NCI-H2227 (cell line): ENCODE results near the gene COQ3.

Source experiments
- DNase-seq: peaks from one replicate; lab custom pipeline; 2025; ENCODE audit not compliant: unreplicated experiment; lab: John Stamatoyannopoulos, UW

The COQ3 gene

DNA sequence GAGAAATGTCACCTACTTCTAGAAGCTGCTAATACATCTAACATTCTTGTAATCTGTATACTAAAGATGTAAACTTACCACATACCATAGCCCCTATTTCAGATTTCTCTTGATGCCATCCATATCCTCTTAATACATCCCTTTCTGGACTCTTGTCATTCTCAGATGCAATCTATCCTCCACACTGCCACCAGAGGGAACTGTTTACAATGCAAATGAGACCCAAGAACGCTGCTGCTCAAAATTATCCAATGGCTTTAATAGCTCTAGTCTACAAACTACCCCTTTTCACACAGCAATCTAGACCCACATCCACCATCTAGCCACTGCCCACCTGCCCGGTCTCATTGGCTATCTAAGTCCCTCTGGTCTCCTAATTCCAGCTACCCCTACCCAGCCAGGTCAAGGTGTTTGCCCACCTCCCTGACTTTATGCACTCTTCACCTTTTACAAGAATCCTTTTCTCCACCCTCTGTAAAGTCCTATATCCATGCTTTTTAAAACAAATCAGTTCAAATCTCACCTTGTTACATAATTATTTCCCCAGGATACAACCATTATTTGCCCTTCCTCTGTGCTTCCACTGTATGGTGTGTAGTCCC, 59.4 kb downstream of the COQ3 start:
- peak; percentile 41 for DNase-seq

DNA sequence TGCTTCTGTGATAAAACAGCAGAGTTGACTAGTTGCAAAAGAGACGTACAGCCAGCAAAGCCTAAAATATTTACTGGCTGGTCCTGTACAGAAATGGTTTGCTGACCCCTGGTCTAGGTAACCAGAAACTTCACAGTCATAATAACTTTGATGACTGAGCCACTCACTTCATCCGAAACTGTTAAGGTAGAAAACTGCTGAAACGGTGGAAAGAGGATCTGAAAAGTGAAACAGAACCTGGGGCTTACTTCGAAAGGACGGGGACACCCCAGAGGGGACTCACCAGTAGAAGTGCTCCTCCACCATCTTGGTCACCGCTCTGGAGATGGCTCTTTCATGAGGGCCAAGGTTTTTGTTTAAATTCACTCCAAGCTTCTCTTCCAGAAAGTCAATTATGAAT, 60.9 kb downstream of the COQ3 start:
- no peak for DNase-seq

DNA sequence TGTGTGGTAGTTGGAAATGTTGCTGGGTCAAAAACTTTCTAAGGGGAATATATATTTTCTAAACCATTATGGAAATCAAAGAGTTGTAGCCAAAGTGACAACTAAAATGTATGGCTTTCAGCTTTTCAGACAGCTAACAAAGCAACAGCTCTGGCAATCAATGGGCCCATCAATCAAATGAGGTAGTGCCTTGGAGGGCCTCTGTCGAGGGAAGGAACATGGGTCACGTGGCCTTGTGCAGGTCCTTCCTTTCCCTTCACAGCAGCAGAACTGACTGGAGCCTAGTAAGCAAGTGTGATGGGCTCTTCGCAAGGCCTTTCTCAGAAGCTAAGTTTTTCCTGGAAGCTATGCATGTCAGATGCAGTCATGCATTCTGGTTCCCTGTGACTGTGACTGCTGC, 62.5 kb downstream of the COQ3 start:
- DNase-seq, result no peak

DNA sequence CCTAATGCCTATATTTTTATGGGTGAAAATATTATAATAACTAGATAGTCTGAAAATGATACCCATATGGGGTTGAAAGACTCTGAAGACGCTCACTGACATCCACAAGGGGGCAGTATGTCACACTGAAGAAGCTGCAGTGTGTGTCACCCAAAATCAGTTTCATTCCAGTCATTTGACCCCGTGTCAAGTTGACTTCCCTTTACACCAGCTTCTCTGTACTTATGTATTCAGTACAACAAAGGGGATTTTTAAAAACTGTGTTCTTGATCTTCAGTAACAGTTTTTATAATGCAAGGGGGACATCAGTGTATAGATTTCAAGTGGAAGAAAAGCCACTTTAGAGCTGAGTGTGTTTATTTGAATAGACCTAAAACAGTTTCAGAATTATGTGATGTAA, 63.8 kb downstream of the COQ3 start:
- peak; percentile 68 for DNase-seq

DNA sequence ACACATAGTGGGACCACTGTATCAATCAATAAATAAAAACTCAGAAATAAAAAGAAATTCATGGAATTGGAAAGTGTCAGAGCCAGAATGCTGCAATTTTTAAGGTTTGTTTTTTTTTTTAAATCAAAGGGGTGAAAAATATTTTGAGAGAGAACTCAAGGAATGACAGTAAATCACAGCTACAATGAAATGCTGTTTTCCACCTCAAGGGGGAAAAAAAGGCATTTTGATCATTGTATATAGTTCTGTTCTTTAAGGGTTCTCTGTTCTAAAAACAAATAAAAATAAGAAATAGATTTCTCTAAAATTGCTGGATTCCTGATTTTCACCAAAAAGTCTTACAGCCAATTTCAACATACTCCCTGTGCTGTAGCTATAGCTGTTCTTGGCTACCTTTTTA, 69.0 kb downstream of the COQ3 start:
- no peak for DNase-seq
